ENCODE data around the gene RAD50. TPM values are rescaled to one million over a fixed set of nuclear protein-coding genes. Genes with fewer than 3 reads are reported as not detected.

RAD50 gene
- total RNA-seq, 1 donor from 2014 or later, result 50.2 TPM

DNA sequence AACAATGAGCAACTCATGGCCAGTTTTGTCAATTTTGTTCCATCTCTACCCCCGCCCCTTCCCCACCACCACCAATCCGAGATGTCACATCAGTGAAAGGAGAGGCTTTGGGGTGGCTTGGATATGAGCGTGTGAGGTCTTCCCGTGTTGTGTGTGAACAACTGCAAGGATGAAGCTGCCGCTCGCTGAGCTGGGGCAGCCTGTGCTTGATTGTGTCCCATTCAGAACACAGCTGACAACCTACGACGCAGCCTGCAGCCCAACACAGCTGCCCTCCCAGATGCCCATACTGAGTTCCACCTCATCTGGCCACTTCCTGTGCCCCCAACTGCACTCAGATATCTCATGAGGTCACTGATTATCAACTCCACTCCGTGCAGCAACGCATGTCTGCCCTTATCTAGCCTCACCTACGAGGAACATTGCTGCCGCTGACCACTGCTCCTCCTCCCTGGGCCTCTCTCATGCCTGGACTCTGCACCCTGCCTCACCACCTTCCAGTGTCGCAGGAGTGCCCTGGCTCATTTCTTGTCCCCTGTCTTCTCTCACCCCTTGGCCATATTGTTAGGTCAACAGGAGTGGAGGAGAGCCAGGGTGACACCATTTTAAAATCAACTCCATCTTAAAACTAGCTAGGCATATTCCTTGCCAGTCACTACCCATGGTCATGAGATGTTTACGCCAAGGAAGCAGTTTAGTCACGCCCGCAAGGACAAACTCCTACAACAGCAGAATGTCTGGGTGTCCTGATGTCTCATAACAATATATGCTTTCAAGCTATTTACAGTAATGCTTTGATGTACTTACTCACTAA lies 109.7 kb downstream of the RAD50 start:
- H3K9me3 Mint-ChIP-seq (ENCODE audit: low read depth), result no peaks in the 10 kb centered on the region
- TF ChIP-seq, protein P1, sequence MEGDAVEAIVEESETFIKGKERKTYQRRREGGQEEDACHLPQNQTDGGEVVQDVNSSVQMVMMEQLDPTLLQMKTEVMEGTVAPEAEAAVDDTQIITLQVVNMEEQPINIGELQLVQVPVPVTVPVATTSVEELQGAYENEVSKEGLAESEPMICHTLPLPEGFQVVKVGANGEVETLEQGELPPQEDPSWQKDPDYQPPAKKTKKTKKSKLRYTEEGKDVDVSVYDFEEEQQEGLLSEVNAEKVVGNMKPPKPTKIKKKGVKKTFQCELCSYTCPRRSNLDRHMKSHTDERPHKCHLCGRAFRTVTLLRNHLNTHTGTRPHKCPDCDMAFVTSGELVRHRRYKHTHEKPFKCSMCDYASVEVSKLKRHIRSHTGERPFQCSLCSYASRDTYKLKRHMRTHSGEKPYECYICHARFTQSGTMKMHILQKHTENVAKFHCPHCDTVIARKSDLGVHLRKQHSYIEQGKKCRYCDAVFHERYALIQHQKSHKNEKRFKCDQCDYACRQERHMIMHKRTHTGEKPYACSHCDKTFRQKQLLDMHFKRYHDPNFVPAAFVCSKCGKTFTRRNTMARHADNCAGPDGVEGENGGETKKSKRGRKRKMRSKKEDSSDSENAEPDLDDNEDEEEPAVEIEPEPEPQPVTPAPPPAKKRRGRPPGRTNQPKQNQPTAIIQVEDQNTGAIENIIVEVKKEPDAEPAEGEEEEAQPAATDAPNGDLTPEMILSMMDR (IDR thresholded peaks at IDR 0.05; ENCODE audit: unreplicated experiment), result no peak
- H3K27me3 Mint-ChIP-seq, result peaks cover 31% of the 10 kb centered on the region
- H3K36me3 Mint-ChIP-seq (ENCODE audit: insufficient read depth), result no peaks in the 10 kb centered on the region
- no peak overlapping the region for H3K4me3 Mint-ChIP-seq (ENCODE audit: low read depth)
- peaks cover 9% of the 10 kb centered on the region for H3K4me1 Mint-ChIP-seq (ENCODE audit: low read depth)
- no peak for DNase-seq (ENCODE audit: low spot score, unreplicated experiment)
- H3K27ac Mint-ChIP-seq, result no peak overlapping the region

DNA sequence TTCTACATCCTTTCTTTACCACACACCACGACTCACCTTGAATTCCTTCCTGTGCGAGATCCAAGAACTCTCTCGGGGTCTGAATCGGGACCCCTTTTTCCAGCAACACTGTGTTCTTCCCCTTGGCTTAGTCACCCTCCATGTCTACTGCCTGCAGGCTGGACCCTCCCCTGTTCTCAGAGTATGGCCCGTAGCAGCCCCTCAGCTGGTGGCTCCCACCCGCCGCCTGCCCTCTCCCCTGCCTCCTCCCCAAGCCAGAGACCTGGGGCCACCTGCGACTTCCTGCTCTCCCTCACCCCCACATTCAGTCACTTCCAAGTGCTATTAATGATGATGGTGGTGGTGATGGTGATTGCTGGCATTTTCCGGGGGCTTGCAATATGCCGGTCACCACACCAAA lies 110.5 kb downstream of the RAD50 start:
- no peak for DNase-seq (ENCODE audit: low spot score, unreplicated experiment)
- no peak overlapping the region for H3K4me3 Mint-ChIP-seq (ENCODE audit: low read depth)
- TF ChIP-seq, protein P1 (IDR thresholded peaks at IDR 0.05; ENCODE audit: unreplicated experiment), result no peak
- H3K36me3 Mint-ChIP-seq (ENCODE audit: insufficient read depth), result no peaks in the 10 kb centered on the region
- peaks cover 31% of the 10 kb centered on the region for H3K27me3 Mint-ChIP-seq
- no peaks in the 10 kb centered on the region for H3K9me3 Mint-ChIP-seq (ENCODE audit: low read depth)
- peaks cover 9% of the 10 kb centered on the region for H3K4me1 Mint-ChIP-seq (ENCODE audit: low read depth)
- H3K27ac Mint-ChIP-seq, result no peak overlapping the region

DNA sequence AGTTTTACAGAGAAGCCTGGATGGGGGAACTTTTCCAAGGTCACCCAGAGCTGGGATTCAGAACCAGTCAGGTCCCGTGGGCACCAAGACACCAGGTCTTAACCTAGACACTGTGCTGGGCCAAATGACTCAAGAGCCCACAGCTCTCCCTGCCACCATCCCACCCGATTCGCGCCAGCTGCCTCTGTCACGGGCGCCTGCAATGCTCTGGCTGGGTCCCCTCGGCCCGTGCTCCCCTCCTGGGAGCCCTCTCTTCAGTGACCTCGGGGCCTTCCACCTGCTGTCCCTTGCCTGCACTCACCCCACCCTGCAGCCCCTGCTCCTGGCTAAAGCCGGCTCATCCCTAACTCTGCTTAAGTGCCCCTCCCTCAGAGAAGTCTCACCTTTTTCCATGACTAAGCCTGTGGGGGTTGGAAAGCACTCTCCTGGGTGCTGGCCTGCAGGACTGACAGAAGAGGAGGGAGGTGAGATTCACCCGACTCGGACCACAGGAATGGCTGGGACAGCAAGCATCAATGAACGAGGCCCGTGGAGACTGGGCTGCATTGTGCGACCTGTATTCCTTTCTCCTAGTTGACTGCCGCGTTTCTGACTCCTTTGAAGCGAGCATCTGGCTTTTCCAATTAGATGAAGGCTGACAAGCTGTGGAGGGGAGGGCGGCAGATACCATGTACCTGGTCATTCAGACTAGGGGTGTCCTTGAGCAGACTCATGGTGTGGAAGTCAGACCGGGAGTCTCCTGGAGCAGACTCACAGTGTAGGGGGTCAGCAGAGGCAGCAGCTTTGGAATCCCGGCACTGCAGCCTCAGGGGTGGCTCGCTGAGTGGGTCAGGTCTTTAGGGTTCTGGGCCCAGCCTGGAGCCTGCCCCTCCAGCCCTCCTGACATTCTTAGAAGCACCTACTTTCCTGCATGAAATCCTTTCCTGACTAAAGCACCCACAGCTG lies 111.3 kb downstream of the RAD50 start:
- no peak overlapping the region for H3K27ac Mint-ChIP-seq
- peaks cover 26% of the 10 kb centered on the region for H3K27me3 Mint-ChIP-seq
- H3K36me3 Mint-ChIP-seq (ENCODE audit: insufficient read depth), result no peaks in the 10 kb centered on the region
- TF ChIP-seq, protein P1 (IDR thresholded peaks at IDR 0.05; ENCODE audit: unreplicated experiment), result no peak
- H3K4me3 Mint-ChIP-seq (ENCODE audit: low read depth), result no peak overlapping the region
- no peaks in the 10 kb centered on the region for H3K9me3 Mint-ChIP-seq (ENCODE audit: low read depth)
- DNase-seq (ENCODE audit: low spot score, unreplicated experiment), result no peak
- peaks cover 8% of the 10 kb centered on the region for H3K4me1 Mint-ChIP-seq (ENCODE audit: low read depth)

DNA sequence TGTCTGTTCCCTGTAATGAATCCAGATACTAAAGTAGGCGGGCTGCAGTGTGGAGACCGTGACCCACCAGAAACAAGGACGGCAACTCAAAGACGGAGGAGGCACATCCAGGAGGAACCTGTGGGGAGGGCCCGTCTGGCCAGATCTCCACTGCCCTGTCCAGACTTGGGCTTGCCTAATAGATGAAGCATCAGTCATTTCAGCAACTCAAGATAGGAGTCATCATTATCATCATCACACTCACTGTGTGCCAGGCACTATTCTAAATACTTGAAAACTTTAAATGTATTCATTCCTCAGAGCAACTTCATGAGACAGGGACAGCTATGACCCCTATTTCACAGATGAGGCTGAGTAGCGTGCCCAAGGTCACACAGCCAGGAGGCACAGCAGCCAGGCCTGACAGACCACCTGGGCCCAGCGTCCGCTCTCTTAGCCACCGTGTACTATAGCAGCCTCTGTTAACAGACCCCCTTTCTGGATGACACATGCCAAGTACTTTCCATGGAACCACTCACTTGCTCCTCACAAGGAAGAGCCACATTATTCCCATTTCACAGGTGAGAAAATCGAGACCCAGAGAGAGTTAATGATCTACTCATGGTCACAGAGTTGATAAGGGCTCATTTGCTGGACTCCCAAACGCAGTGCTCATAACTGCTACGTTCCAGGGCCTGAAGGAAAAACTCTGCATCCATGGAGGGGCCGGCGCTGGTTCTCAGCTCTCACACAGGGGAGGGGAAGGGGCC lies 112.1 kb downstream of the RAD50 start:
- TF ChIP-seq, protein P1 (IDR thresholded peaks at IDR 0.05; ENCODE audit: unreplicated experiment), result no peak
- H3K9me3 Mint-ChIP-seq (ENCODE audit: low read depth), result no peaks in the 10 kb centered on the region
- H3K4me1 Mint-ChIP-seq (ENCODE audit: low read depth), result peaks cover 3% of the 10 kb centered on the region
- H3K27me3 Mint-ChIP-seq, result peaks cover 26% of the 10 kb centered on the region
- no peaks in the 10 kb centered on the region for H3K36me3 Mint-ChIP-seq (ENCODE audit: insufficient read depth)
- no peak overlapping the region for H3K27ac Mint-ChIP-seq
- H3K4me3 Mint-ChIP-seq (ENCODE audit: low read depth), result no peak overlapping the region
- DNase-seq (ENCODE audit: low spot score, unreplicated experiment), result no peak

DNA sequence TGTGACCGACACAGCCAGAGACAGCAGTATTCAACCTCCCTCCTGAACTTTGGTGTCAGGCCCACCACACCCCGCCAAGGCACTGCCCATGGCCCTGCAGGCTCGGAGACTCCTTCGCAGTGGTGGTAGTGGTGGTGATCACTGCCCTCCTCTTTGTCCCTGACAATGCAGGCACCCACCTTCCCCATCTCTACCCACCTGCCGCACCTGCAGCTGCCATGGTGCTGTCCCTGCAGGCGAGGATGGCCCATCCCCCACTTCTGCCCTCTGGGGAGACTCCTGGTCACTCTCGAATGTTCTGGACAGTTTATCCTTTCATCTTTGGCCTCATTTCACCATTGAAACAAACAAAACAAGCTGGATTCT lies 112.7 kb downstream of the RAD50 start:
- Mint-ChIP-seq H3K27ac (no peak overlapping the region), H3K9me3 (ENCODE audit: low read depth) (no peaks in the 10 kb centered on the region), H3K36me3 (ENCODE audit: insufficient read depth) (no peaks in the 10 kb centered on the region), H3K4me1 (ENCODE audit: low read depth) (peaks cover 2% of the 10 kb centered on the region), H3K27me3 (peaks cover 28% of the 10 kb centered on the region), H3K4me3 (ENCODE audit: low read depth) (no peak overlapping the region)
- TF ChIP-seq, protein P1 (IDR thresholded peaks at IDR 0.05; ENCODE audit: unreplicated experiment), result no peak
- DNase-seq (ENCODE audit: low spot score, unreplicated experiment), result no peak

Measured in progenitor cell of endocrine pancreas (in vitro differentiated cells).